K562 (cell line): Measurements from ENCODE around the gene OR13C2. TPM values are rescaled to one million over a fixed set of nuclear protein-coding genes. Genes with fewer than 3 reads are reported as not detected.

Experiments used
- ATAC-seq: fragments of 200-7000 bp; cut with Tn5 transposase; 3 replicates; pipeline ENCODE4 v1.9.1; 2020; ENCODE audit warnings: moderate library complexity
- BruUV-seq: library from RNA; stranded (reverse); fragments of 400-500 nt; replicated peaks from 2 replicates; lab custom pipeline; 2021; lab: Mats Ljungman, UMichigan
- CTCF ChIA-PET: fragments of 300-600 bp; formaldehyde crosslinking; extraction: SDS; loops from one replicate; lab custom pipeline; 2021; ENCODE audit warnings: low intra/inter-chr PET ratio; lab: Yijun Ruan, JAX
- POLR2A ChIA-PET: fragments of 300-600, 350-650 bp; sonication (Branson Sonifier 250); formaldehyde crosslinking; extraction: SDS; loops from one replicate; lab custom pipeline; 2021; ENCODE audit warnings: antibody characterized with exemption, inconsistent platforms; lab: Yijun Ruan, JAX
- DNase-seq, 4 experiments: peaks; one replicate each; pipeline versions ENCODE4 v3.0.0 to v3.0.0-alpha.2; 2011 to 2018; ENCODE audit warnings: low spot score in 3 of 4, mixed read lengths in 3 of 4; ENCODE audit errors: extremely low read depth in 1 of 4
- FAIRE-seq: peaks from 2 replicates; lab custom pipeline; 2011; peaks lifted over from hg19 to GRCh38; lab: Jason Lieb, UNC
- H2AFZ ChIP-seq: 2 replicates; pipeline ENCODE4 v1.6.0; 2011; ENCODE audit warnings: low read depth, low read length, control low read depth, inconsistent platforms
- H3K27ac ChIP-seq: fragments of 200-600 bp; 3 replicates; pipeline ENCODE4 v1.8.0; 2011; ENCODE audit warnings: low read depth, mild to moderate bottlenecking, control low read depth, inconsistent platforms, low read length, moderate library complexity, mixed read lengths; ENCODE audit errors: extremely low read depth
- H3K27me3 ChIP-seq, 2 experiments: fragments of 300-600 bp in 1 of 2; 2 replicates in 1 of 2; 3 replicates in 1 of 2; pipeline versions ENCODE4 v1.6.0 to v1.8.0; 2011; ENCODE audit warnings: inconsistent platforms in 2 of 2, low read length in 2 of 2, mild to moderate bottlenecking in 1 of 2, mixed read lengths in 1 of 2, moderate library complexity in 1 of 2; ENCODE audit not compliant: control insufficient read depth in 2 of 2, insufficient read depth in 2 of 2
- H3K36me3 ChIP-seq: fragments of 300-600 bp; 3 replicates; pipeline ENCODE4 v1.8.0; 2011; ENCODE audit warnings: mild to moderate bottlenecking, low read length, inconsistent platforms; ENCODE audit not compliant: control insufficient read depth, insufficient read depth
- H3K4me1 ChIP-seq, 2 experiments: fragments of 200-600 bp in 1 of 2; replicated peaks in 1 of 2; 2 replicates in 1 of 2; 3 replicates in 1 of 2; pipeline versions ENCODE4 v1.5.1 to v1.8.0; 2011; ENCODE audit warnings: inconsistent platforms in 2 of 2, low read length in 2 of 2, mild to moderate bottlenecking in 1 of 2, mixed read lengths in 1 of 2, moderate library complexity in 1 of 2; ENCODE audit not compliant: control insufficient read depth in 2 of 2, insufficient read depth in 2 of 2
- H3K4me2 ChIP-seq: 2 replicates; pipeline ENCODE4 v1.6.1; 2011; ENCODE audit warnings: low read length, control low read depth, inconsistent platforms, mixed read lengths; ENCODE audit not compliant: insufficient read depth
- H3K4me3 ChIP-seq: fragments of 200-600 bp; sonication (generic), shearing (Covaris generic); 2 replicates; pipeline ENCODE4 v1.5.1; 2016; ENCODE audit warnings: control low read depth, inconsistent platforms
- H3K79me2 ChIP-seq: fragments of 200-600 bp; 3 replicates; pipeline ENCODE4 v1.8.0; 2011; ENCODE audit warnings: low read length, inconsistent platforms; ENCODE audit not compliant: control insufficient read depth, insufficient read depth
- H3K9ac ChIP-seq, 2 experiments: 2 replicates each; pipeline versions ENCODE4 v1.6.0 to v1.6.1; 2011; ENCODE audit warnings: low read depth in 2 of 2, low read length in 2 of 2, control low read depth in 1 of 2, inconsistent platforms in 1 of 2, mild to moderate bottlenecking in 1 of 2, mixed read lengths in 1 of 2; ENCODE audit not compliant: insufficient read depth in 1 of 2
- H3K9me1 ChIP-seq: one replicate; pipeline ENCODE4 v1.6.0; 2011; ENCODE audit warnings: inconsistent platforms, mild to moderate bottlenecking, low read length, moderate library complexity; ENCODE audit not compliant: control insufficient read depth, insufficient read depth
- H3K9me3 ChIP-seq: replicated peaks from 2 replicates; pipeline ENCODE4 v1.5.1; 2011; ENCODE audit warnings: low read depth, low read length, inconsistent platforms; ENCODE audit not compliant: control insufficient read depth, insufficient read depth
- H4K20me1 ChIP-seq: replicated peaks from 2 replicates; pipeline ENCODE4 v1.6.1; 2011; ENCODE audit warnings: low read length, inconsistent platforms, mixed read lengths; ENCODE audit not compliant: control insufficient read depth, insufficient read depth
- CCAR2 ChIP-seq: fragments of 200-400 bp; formaldehyde crosslinking; IDR thresholded peaks from 2 replicates; pipeline ENCODE4 v1.6.1; 2017; ENCODE audit warnings: mild to moderate bottlenecking, low read depth, low read length
- ELK1 ChIP-seq: sonication (generic); formaldehyde crosslinking; IDR thresholded peaks from 2 replicates; pipeline ENCODE4 v1.8.1; 2022; ENCODE audit warnings: missing genetic modification reagents
- FIP1L1 ChIP-seq: fragments of 200-400 bp; formaldehyde crosslinking; IDR thresholded peaks from 2 replicates; pipeline ENCODE4 v1.6.1; 2018; ENCODE audit warnings: mild to moderate bottlenecking, low read depth, low read length; ENCODE audit not compliant: poor library complexity, severe bottlenecking
- GABPB1 ChIP-seq: sonication (generic); formaldehyde crosslinking; IDR thresholded peaks from 2 replicates; pipeline ENCODE4 v1.8.0; 2022; ENCODE audit warnings: mild to moderate bottlenecking, missing genetic modification reagents
- PCBP2 ChIP-seq: fragments of 200-400 bp; formaldehyde crosslinking; IDR thresholded peaks from 2 replicates; pipeline ENCODE4 v1.6.1; 2018; ENCODE audit warnings: low read length, low read depth, mild to moderate bottlenecking, moderate library complexity; ENCODE audit not compliant: poor library complexity, severe bottlenecking
- SAP30 ChIP-seq: fragments of 200-600 bp; sonication (generic); IDR thresholded peaks from 2 replicates; pipeline ENCODE4 v1.6.1; 2012; ENCODE audit warnings: borderline replicate concordance, low read depth, mild to moderate bottlenecking, moderate library complexity, low read length, control low read depth, inconsistent platforms; ENCODE audit not compliant: insufficient read depth, poor library complexity, severe bottlenecking
- ZNF282 ChIP-seq: sonication (generic); formaldehyde crosslinking; IDR thresholded peaks from 2 replicates; pipeline ENCODE4 v1.8.1; 2023; ENCODE audit warnings: missing genetic modification reagents
- WGBS: fragments of 100-300 bp; shearing (Covaris generic); methylation state at CpG from one replicate; pipeline ENCODE4 v1.1.6; 2016; ENCODE audit warnings: low coverage, mixed read lengths; ENCODE audit not compliant: insufficient coverage; ENCODE audit errors: missing lambda C conversion rate; 5-methylcytosine and 5-hydroxymethylcytosine counted together
- in situ Hi-C: fragments of 300-500 bp; cut with MboI; formaldehyde crosslinking; loops from 4 replicates; pipeline ENCODE4 v1.15.0; 2018; ENCODE audit warnings: inconsistent platforms, mixed read lengths
- intact Hi-C: fragments of 100-400 bp; cut with micrococcal nuclease; formaldehyde crosslinking; loops from 2 replicates; pipeline ENCODE4 v1.14.2; 2022
- polyA plus RNA-seq, 8 experiments: library from polyadenylated mRNA; depleted of rRNA in 4 of 8; stranded (reverse) in 5 of 8; unstranded in 3 of 8; fragments of >200 nt; fragmentation: Nextera tagmentation in 2 of 8; fragmentation: Illumina TruSeq in 1 of 8; extraction: Ambion mirVana in 2 of 8; extraction: Trizol in 1 of 8; gene quantifications; 2 replicates each; pipeline versions ENCODE4 v1.2.1 to v1.2.3, GENCODE V29; 2011 to 2014; ENCODE audit warnings: inconsistent platforms in 1 of 8, missing spikeins in 1 of 8
- total RNA-seq, 7 experiments: library from RNA; depleted of rRNA in 6 of 7; stranded (reverse); fragments of >200 nt in 6 of 7; fragmentation: Illumina TruSeq in 2 of 7; extraction: Trizol in 2 of 7; gene quantifications; 2 replicates each; pipeline versions ENCODE4 v1.2.1 to v1.2.3, GENCODE V29; 2011 to 2021; ENCODE audit warnings: low replicate concordance in 1 of 7
- TF ChIP-seq, protein P1 (sequence below): fragments of 200-400 bp; formaldehyde crosslinking; IDR thresholded peaks from 2 replicates; pipeline ENCODE4 v1.6.1; 2017; ENCODE audit warnings: mild to moderate bottlenecking, low read depth, low read length, moderate library complexity
- TF ChIP-seq, protein P2 (sequence below), 3 experiments: fragments of 200-800 bp in 1 of 3; fragments of 250-450 bp in 1 of 3; fragments of 450-650 bp in 1 of 3; sonication (Bioruptor Pico) in 1 of 3; sonication (Bioruptor generic) in 1 of 3; formaldehyde crosslinking in 1 of 3; IDR thresholded peaks; 2 replicates each; pipeline versions ENCODE4 v1.6.1 to v1.8.0; 2016 to 2022; ENCODE audit warnings: mild to moderate bottlenecking in 2 of 3, missing genetic modification characterization in 2 of 3, missing compliant biosample characterization in 1 of 3, moderate library complexity in 1 of 3
- TF ChIP-seq, protein P3 (sequence below), 3 experiments: fragments of 200-800 bp in 1 of 3; sonication (Bioruptor generic) in 1 of 3; sonication (generic) in 1 of 3; formaldehyde crosslinking in 1 of 3; IDR thresholded peaks; 2 replicates each; pipeline versions ENCODE4 v1.6.1 to v1.8.0; 2016 to 2022; ENCODE audit warnings: mild to moderate bottlenecking in 2 of 3, missing compliant biosample characterization in 2 of 3, missing genetic modification characterization in 2 of 3, missing genetic modification reagents in 1 of 3

Gene OR13C2
- total and polyA plus RNA-seq, 9 of the 15 experiments (the other 6 are each of a cell fraction or from before 2014, with no cell fraction given), result not detected

- TF ChIP-seq, protein P1, sequence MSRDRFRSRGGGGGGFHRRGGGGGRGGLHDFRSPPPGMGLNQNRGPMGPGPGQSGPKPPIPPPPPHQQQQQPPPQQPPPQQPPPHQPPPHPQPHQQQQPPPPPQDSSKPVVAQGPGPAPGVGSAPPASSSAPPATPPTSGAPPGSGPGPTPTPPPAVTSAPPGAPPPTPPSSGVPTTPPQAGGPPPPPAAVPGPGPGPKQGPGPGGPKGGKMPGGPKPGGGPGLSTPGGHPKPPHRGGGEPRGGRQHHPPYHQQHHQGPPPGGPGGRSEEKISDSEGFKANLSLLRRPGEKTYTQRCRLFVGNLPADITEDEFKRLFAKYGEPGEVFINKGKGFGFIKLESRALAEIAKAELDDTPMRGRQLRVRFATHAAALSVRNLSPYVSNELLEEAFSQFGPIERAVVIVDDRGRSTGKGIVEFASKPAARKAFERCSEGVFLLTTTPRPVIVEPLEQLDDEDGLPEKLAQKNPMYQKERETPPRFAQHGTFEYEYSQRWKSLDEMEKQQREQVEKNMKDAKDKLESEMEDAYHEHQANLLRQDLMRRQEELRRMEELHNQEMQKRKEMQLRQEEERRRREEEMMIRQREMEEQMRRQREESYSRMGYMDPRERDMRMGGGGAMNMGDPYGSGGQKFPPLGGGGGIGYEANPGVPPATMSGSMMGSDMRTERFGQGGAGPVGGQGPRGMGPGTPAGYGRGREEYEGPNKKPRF, result no peak
- no peak for TF ChIP-seq GABPB1 (CRISPR knock-in tag)
- no peak for TF ChIP-seq ELK1
- TF ChIP-seq, all 486 proteins: peak for 0
These were observed 30.0 kb upstream of the OR13C2 start (continued) for GRCh38 chr9:104635456-104635855.

DNA sequence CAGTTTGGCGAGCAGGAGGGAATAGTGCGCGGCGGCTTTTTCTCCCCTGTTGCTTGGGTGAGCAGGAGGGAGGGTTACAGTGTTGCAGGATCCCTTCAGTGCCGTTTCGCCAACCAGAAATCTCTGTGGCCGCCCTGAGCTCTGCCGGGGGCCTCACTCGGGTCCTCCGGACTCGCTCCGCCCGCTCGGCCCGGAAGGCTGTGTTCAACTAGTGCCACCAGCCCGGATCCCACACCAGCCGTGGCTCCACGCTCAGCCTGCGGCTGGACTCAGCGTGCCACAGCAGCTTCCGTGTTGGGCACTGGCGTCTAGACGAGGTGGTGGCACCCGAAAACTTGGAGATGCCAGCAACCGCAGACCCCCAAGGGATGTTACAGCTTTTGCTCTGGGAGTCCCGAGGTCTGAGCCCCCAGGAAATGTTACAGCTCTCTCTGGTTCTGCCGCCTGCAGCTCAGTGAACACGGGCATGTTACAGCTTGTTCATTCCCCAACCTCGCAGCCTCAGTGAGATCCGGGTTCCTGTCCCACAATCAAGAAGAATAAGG is 28.6 kb upstream of the OR13C2 start:
- ChIA-PET CTCF (no interaction called here), POLR2A (interaction anchor here (0.6 kb wide), 1 partner anchor 820 kb away, joined by 3 read pairs; no protein-coding TSS in a partner anchor)
- Histone ChIP-seq H4K20me1 (no peaks in the 10 kb centered on the region), H3K4me1 (no peaks in the 10 kb centered on the region; a peak in 1 of 5 replicates), H3K9ac (no peak overlapping the region), H3K9me1 (no peaks in the 10 kb centered on the region), H3K79me2 (no peaks in the 10 kb centered on the region), H3K4me3 (no peak overlapping the region), H3K9me3 (no peaks in the 10 kb centered on the region), H3K36me3 (no peaks in the 10 kb centered on the region), H3K4me2 (no peak overlapping the region), H3K27me3 (no peaks in the 10 kb centered on the region), H2AFZ (no peak overlapping the region), H3K27ac (no peak overlapping the region)
- FAIRE-seq (no peak), ATAC-seq (no peak), DNase-seq (no peak)
- in situ Hi-C loops (no loop called here), intact Hi-C loops (no loop called here)
- WGBS, result 2% methylated on average over 27 of the region's 30 CpGs
- no TSS peak for BruUV-seq
- TF ChIP-seq CCAR2, result no peak
- no peak for TF ChIP-seq SAP30
- TF ChIP-seq, protein P2, sequence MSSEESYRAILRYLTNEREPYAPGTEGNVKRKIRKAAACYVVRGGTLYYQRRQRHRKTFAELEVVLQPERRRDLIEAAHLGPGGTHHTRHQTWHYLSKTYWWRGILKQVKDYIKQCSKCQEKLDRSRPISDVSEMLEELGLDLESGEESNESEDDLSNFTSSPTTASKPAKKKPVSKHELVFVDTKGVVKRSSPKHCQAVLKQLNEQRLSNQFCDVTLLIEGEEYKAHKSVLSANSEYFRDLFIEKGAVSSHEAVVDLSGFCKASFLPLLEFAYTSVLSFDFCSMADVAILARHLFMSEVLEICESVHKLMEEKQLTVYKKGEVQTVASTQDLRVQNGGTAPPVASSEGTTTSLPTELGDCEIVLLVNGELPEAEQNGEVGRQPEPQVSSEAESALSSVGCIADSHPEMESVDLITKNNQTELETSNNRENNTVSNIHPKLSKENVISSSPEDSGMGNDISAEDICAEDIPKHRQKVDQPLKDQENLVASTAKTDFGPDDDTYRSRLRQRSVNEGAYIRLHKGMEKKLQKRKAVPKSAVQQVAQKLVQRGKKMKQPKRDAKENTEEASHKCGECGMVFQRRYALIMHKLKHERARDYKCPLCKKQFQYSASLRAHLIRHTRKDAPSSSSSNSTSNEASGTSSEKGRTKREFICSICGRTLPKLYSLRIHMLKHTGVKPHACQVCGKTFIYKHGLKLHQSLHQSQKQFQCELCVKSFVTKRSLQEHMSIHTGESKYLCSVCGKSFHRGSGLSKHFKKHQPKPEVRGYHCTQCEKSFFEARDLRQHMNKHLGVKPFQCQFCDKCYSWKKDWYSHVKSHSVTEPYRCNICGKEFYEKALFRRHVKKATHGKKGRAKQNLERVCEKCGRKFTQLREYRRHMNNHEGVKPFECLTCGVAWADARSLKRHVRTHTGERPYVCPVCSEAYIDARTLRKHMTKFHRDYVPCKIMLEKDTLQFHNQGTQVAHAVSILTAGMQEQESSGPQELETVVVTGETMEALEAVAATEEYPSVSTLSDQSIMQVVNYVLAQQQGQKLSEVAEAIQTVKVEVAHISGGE (CRISPR knock-in tag; IDR thresholded peaks at IDR 0.05), result no peak
- no peak for TF ChIP-seq PCBP2
- TF ChIP-seq ZNF282 (CRISPR knock-in tag), result no peak
- no peak for TF ChIP-seq FIP1L1
- TF ChIP-seq, protein P3, sequence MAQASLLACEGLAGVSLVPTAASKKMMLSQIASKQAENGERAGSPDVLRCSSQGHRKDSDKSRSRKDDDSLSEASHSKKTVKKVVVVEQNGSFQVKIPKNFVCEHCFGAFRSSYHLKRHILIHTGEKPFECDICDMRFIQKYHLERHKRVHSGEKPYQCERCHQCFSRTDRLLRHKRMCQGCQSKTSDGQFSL (CRISPR knock-in tag; IDR thresholded peaks at IDR 0.05), result no peak
- TF ChIP-seq, protein P3 (tag; IDR thresholded peaks at IDR 0.05), result no peak
